ENCODE results near the gene KRT75. TPM values are rescaled to one million over a fixed set of nuclear protein-coding genes. Genes with fewer than 3 reads are reported as not detected.
A peak's percentile ranks its signal among the peaks of the same experiment; 100 is the strongest.

KRT75 gene
- total RNA-seq, 1 donor from 2014 or later, result not detected

GRCh38 chr12:52392465-52393007 is 41.6 kb downstream of the KRT75 start:
- no peak overlapping the region for H3K4me3 Mint-ChIP-seq (ENCODE audit: unreplicated experiment)
- no peak overlapping the region for H3K27ac Mint-ChIP-seq (ENCODE audit: unreplicated experiment)
- H3K9me3 Mint-ChIP-seq (ENCODE audit: low read depth), result no peaks in the 10 kb centered on the region
- peaks cover 21% of the 10 kb centered on the region for H3K4me1 Mint-ChIP-seq (ENCODE audit: low read depth)
- no peaks in the 10 kb centered on the region for H3K36me3 Mint-ChIP-seq (ENCODE audit: low read depth)
- no peak for TF ChIP-seq CTCF (IDR thresholded peaks at IDR 0.05)
- DNase-seq (ENCODE audit: low spot score), result no peak
- H3K27me3 Mint-ChIP-seq (ENCODE audit: low read depth), result peaks cover 35% of the 10 kb centered on the region

GRCh38 chr12:52391618-52392002 is 42.6 kb downstream of the KRT75 start:
- no peak for TF ChIP-seq CTCF (IDR thresholded peaks at IDR 0.05)
- Mint-ChIP-seq H3K4me1 (ENCODE audit: low read depth) (peaks cover 21% of the 10 kb centered on the region), H3K36me3 (ENCODE audit: low read depth) (no peaks in the 10 kb centered on the region), H3K27ac (ENCODE audit: unreplicated experiment) (no peak overlapping the region), H3K4me3 (ENCODE audit: unreplicated experiment) (no peak overlapping the region), H3K27me3 (ENCODE audit: low read depth) (peaks cover 26% of the 10 kb centered on the region), H3K9me3 (ENCODE audit: low read depth) (no peaks in the 10 kb centered on the region)
- DNase-seq (ENCODE audit: low spot score), result no peak

GRCh38 chr12:52390739-52391617 is 43.2 kb downstream of the KRT75 start:
- H3K9me3 Mint-ChIP-seq (ENCODE audit: low read depth), result no peaks in the 10 kb centered on the region
- no peak overlapping the region for H3K27ac Mint-ChIP-seq (ENCODE audit: unreplicated experiment)
- no peak overlapping the region for H3K4me3 Mint-ChIP-seq (ENCODE audit: unreplicated experiment)
- no peaks in the 10 kb centered on the region for H3K36me3 Mint-ChIP-seq (ENCODE audit: low read depth)
- peak; percentile 80 for TF ChIP-seq CTCF (IDR thresholded peaks at IDR 0.05)
- peaks cover 20% of the 10 kb centered on the region for H3K27me3 Mint-ChIP-seq (ENCODE audit: low read depth)
- H3K4me1 Mint-ChIP-seq (ENCODE audit: low read depth), result peaks cover 21% of the 10 kb centered on the region
- DNase-seq (ENCODE audit: low spot score), result no peak

- Mint-ChIP-seq H3K4me3 (ENCODE audit: unreplicated experiment) (no peak overlapping the region), H3K27ac (ENCODE audit: unreplicated experiment) (no peak overlapping the region), H3K27me3 (ENCODE audit: low read depth) (peaks cover 12% of the 10 kb centered on the region), H3K9me3 (ENCODE audit: low read depth) (no peaks in the 10 kb centered on the region), H3K4me1 (ENCODE audit: low read depth) (peaks cover 21% of the 10 kb centered on the region), H3K36me3 (ENCODE audit: low read depth) (no peaks in the 10 kb centered on the region)
- no peak for DNase-seq (ENCODE audit: low spot score)
- TF ChIP-seq CTCF (IDR thresholded peaks at IDR 0.05), result no peak
Observed at GRCh38 chr12:52389313-52390207, 44.6 kb downstream of the KRT75 start.

DNA sequence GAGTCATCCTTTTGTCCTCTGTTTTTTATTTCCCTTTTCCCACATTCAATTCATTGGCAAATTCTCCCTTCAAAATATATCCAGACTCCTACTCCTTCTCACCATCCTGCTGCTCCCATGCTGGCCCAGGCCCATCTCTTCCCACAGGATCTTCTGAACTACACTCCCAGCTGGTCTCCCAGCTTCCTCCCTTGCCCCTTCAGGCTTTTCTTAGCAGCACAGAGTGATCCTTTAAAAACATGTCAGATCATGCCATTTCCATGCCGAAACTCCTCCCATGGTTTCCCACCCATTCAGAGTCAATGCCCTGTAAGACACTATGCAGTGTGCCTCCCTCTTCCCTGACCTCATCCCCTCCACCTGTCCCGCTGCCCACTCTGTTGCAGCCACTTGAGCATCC is 46.3 kb downstream of the KRT75 start:
- no peaks in the 10 kb centered on the region for H3K36me3 Mint-ChIP-seq (ENCODE audit: low read depth)
- no peak overlapping the region for H3K4me3 Mint-ChIP-seq (ENCODE audit: unreplicated experiment)
- no peak for DNase-seq (ENCODE audit: low spot score)
- H3K9me3 Mint-ChIP-seq (ENCODE audit: low read depth), result no peaks in the 10 kb centered on the region
- no peak overlapping the region for H3K27ac Mint-ChIP-seq (ENCODE audit: unreplicated experiment)
- no peak for TF ChIP-seq CTCF (IDR thresholded peaks at IDR 0.05)
- peaks cover 15% of the 10 kb centered on the region for H3K27me3 Mint-ChIP-seq (ENCODE audit: low read depth)
- peaks cover 21% of the 10 kb centered on the region for H3K4me1 Mint-ChIP-seq (ENCODE audit: low read depth)

Measured in chondrocyte (in vitro differentiated cells).